IMR-90 (cell line): ENCODE results near the gene HAVCR2. TPM values are rescaled to one million over a fixed set of nuclear protein-coding genes. Genes with fewer than 3 reads are reported as not detected.

Experiments
- ATAC-seq: fragments of 200-7000 bp; cut with Tn5 transposase; 2 replicates; pipeline ENCODE4 v1.9.1; 2020; ENCODE audit warnings: low read depth, mild to moderate bottlenecking, moderate library complexity
- BruUV-seq: library from RNA; stranded (reverse); fragments of 400-500 nt; replicated peaks from 2 replicates; lab custom pipeline; 2021; lab: Mats Ljungman, UMichigan
- CTCF ChIA-PET: fragments of 300-600 bp; formaldehyde crosslinking; extraction: SDS; loops from one replicate; lab custom pipeline; 2021; ENCODE audit warnings: antibody characterized with exemption; lab: Yijun Ruan, JAX
- POLR2A ChIA-PET: fragments of 300-600 bp; sonication (Branson Sonifier 250); formaldehyde crosslinking; loops from one replicate; lab custom pipeline; 2022; ENCODE audit warnings: antibody characterized with exemption; ENCODE audit not compliant: unreplicated experiment; lab: Charles Lee
- DNase-seq: peaks from one replicate; pipeline ENCODE4 v3.0.0; 2013
- H2AFZ ChIP-seq: replicated peaks from 2 replicates; pipeline ENCODE3; 2013; ENCODE audit warnings: low read length, mild to moderate bottlenecking; ENCODE audit not compliant: poor library complexity
- H2AK5ac ChIP-seq: 2 replicates; pipeline ENCODE4 v1.6.1; 2013; ENCODE audit warnings: low read depth, low read length, inconsistent platforms
- H2AK9ac ChIP-seq: replicated peaks from 2 replicates; pipeline ENCODE3; 2013; ENCODE audit warnings: mild to moderate bottlenecking, low read depth, low read length, moderate library complexity; ENCODE audit not compliant: poor library complexity
- H2BK120ac ChIP-seq: 2 replicates; pipeline ENCODE4 v1.6.1; 2013; ENCODE audit warnings: low read depth, low read length, inconsistent platforms
- H2BK15ac ChIP-seq: 3 replicates; pipeline ENCODE4 v1.6.1; 2013; ENCODE audit warnings: low read depth, low read length, inconsistent platforms
- H2BK20ac ChIP-seq: 2 replicates; pipeline ENCODE4 v1.6.1; 2013; ENCODE audit warnings: low read depth, mild to moderate bottlenecking, inconsistent platforms, low read length, moderate library complexity
- H2BK5ac ChIP-seq: 2 replicates; pipeline ENCODE4 v1.6.1; 2013; ENCODE audit warnings: mild to moderate bottlenecking, low read depth, low read length, inconsistent platforms; ENCODE audit not compliant: poor library complexity, severe bottlenecking
- H3K14ac ChIP-seq: replicated peaks from 2 replicates; pipeline ENCODE4 v1.6.1; 2013; ENCODE audit warnings: low read depth, low read length, inconsistent platforms
- H3K18ac ChIP-seq: 2 replicates; pipeline ENCODE4 v1.6.1; 2013; ENCODE audit warnings: low read depth, low read length, control low read depth
- H3K23ac ChIP-seq: 2 replicates; pipeline ENCODE4 v1.6.1; 2013; ENCODE audit warnings: low read depth, low read length, inconsistent platforms
- H3K27ac ChIP-seq: 2 replicates; pipeline ENCODE4 v1.5.1; 2013; ENCODE audit warnings: mild to moderate bottlenecking, control low read depth, low read length; ENCODE audit not compliant: insufficient read depth
- H3K27me3 ChIP-seq: 2 replicates; pipeline ENCODE4 v1.6.1; 2013; ENCODE audit warnings: low read length; ENCODE audit not compliant: control insufficient read depth, insufficient read depth
- H3K36me3 ChIP-seq: 2 replicates; pipeline ENCODE4 v1.6.1; 2013; ENCODE audit warnings: low read length, mixed read lengths; ENCODE audit not compliant: control insufficient read depth, insufficient read depth
- H3K4ac ChIP-seq: 2 replicates; pipeline ENCODE4 v1.6.1; 2013; ENCODE audit warnings: low read depth, low read length, inconsistent platforms
- H3K4me1 ChIP-seq: 2 replicates; pipeline ENCODE4 v1.6.1; 2013; ENCODE audit warnings: low read length, mixed read lengths; ENCODE audit not compliant: control insufficient read depth, insufficient read depth
- H3K4me2 ChIP-seq: 2 replicates; pipeline ENCODE4 v1.6.1; 2013; ENCODE audit warnings: low read depth, mild to moderate bottlenecking, control low read depth, low read length, moderate library complexity
- H3K4me3 ChIP-seq: 2 replicates; pipeline ENCODE4 v1.5.1; 2013; ENCODE audit warnings: low read depth, mild to moderate bottlenecking, control low read depth, low read length, moderate library complexity; ENCODE audit not compliant: insufficient read depth
- H3K56ac ChIP-seq: 2 replicates; pipeline ENCODE4 v1.6.1; 2013; ENCODE audit warnings: low read length, inconsistent platforms; ENCODE audit not compliant: insufficient read depth; ENCODE audit errors: extremely low read depth
- H3K79me1 ChIP-seq, 2 experiments: 2 replicates each; pipeline ENCODE4 v1.6.1; 2013; ENCODE audit warnings: low read length in 2 of 2, inconsistent platforms in 1 of 2, low read depth in 1 of 2
- H3K9ac ChIP-seq: 2 replicates; pipeline ENCODE4 v1.6.1; 2013; ENCODE audit warnings: low read depth, low read length, control low read depth
- H3K9me1 ChIP-seq: 2 replicates; pipeline ENCODE4 v1.6.1; 2013; ENCODE audit warnings: low read length, inconsistent platforms; ENCODE audit not compliant: insufficient read depth
- H3K9me3 ChIP-seq: 2 replicates; pipeline ENCODE4 v1.6.1; 2013; ENCODE audit warnings: low read length; ENCODE audit not compliant: control insufficient read depth, insufficient read depth
- H4K20me1 ChIP-seq: 2 replicates; pipeline ENCODE4 v1.6.1; 2013; ENCODE audit warnings: low read length, inconsistent platforms; ENCODE audit not compliant: insufficient read depth
- H4K5ac ChIP-seq: 2 replicates; pipeline ENCODE4 v1.6.1; 2013; ENCODE audit warnings: mild to moderate bottlenecking, low read depth, low read length, control low read depth
- H4K8ac ChIP-seq, 2 experiments: 2 replicates each; pipeline ENCODE4 v1.6.1; 2013; ENCODE audit warnings: low read depth in 2 of 2, low read length in 2 of 2, control low read depth in 1 of 2, inconsistent platforms in 1 of 2
- H4K91ac ChIP-seq: 2 replicates; pipeline ENCODE4 v1.6.1; 2013; ENCODE audit warnings: low read depth, low read length, inconsistent platforms; ENCODE audit not compliant: insufficient read depth
- BHLHE40 ChIP-seq: fragments of 150-350 bp; IDR thresholded peaks from 2 replicates; pipeline ENCODE4 v1.6.1; 2016; ENCODE audit warnings: mild to moderate bottlenecking, low read depth, low read length
- CEBPB ChIP-seq: IDR thresholded peaks from 2 replicates; pipeline ENCODE4 v1.6.1; 2012; ENCODE audit warnings: low read depth, low read length, improper control_type of control experiment
- CHD1 ChIP-seq: IDR thresholded peaks from 2 replicates; pipeline ENCODE4 v1.6.1; 2012; ENCODE audit warnings: low read depth, low read length, improper control_type of control experiment
- MAFK ChIP-seq: IDR thresholded peaks from 2 replicates; pipeline ENCODE4 v1.6.1; 2012; ENCODE audit warnings: low read depth, low read length, improper control_type of control experiment
- MAZ ChIP-seq: IDR thresholded peaks from 2 replicates; pipeline ENCODE4 v1.6.1; 2012; ENCODE audit warnings: low read depth, mild to moderate bottlenecking, low read length, improper control_type of control experiment, moderate library complexity, borderline replicate concordance
- MXI1 ChIP-seq: IDR thresholded peaks from 2 replicates; pipeline ENCODE4 v1.6.1; 2012; ENCODE audit warnings: low read depth, mild to moderate bottlenecking, low read length, moderate library complexity, borderline replicate concordance
- NFE2L2 ChIP-seq: fragments of 150-350 bp; IDR thresholded peaks from 2 replicates; pipeline ENCODE4 v1.6.1; 2016; ENCODE audit warnings: low read depth, mild to moderate bottlenecking, low read length
- POLR2A ChIP-seq: IDR thresholded peaks from 2 replicates; pipeline ENCODE4 v1.6.1; 2012; ENCODE audit warnings: mild to moderate bottlenecking, low read depth, low read length
- RAD21 ChIP-seq: IDR thresholded peaks from 2 replicates; pipeline ENCODE4 v1.6.1; 2012; ENCODE audit warnings: low read length, improper control_type of control experiment
- RCOR1 ChIP-seq: IDR thresholded peaks from 2 replicates; pipeline ENCODE4 v1.6.1; 2012; ENCODE audit warnings: mild to moderate bottlenecking, low read length, improper control_type of control experiment; ENCODE audit not compliant: insufficient replicate concordance
- RFX5 ChIP-seq: IDR thresholded peaks from 2 replicates; pipeline ENCODE4 v1.8.0; 2012; ENCODE audit warnings: low read depth, mild to moderate bottlenecking, low read length, moderate library complexity
- SMC3 ChIP-seq: fragments of 150-350 bp; IDR thresholded peaks from 2 replicates; pipeline ENCODE4 v1.6.1; 2016; ENCODE audit warnings: low read depth, mild to moderate bottlenecking, antibody characterized with exemption, low read length, moderate library complexity
- WGBS, 2 experiments: methylation state at CpG; one replicate each; pipeline versions ENCODE4 v1.1.5 to v1.1.7; 2013; ENCODE audit warnings: missing lambda C conversion rate in 2 of 2; ENCODE audit not compliant: insufficient read length in 1 of 2; ENCODE audit errors: extremely low coverage in 2 of 2; 5-methylcytosine and 5-hydroxymethylcytosine counted together
- dilution Hi-C: fragments of 300-500 bp; cut with HindIII; formaldehyde crosslinking; loops from one replicate; pipeline ENCODE4 v1.14.3; 2018; ENCODE audit warnings: low sequenced_read_pairs; ENCODE audit not compliant: unreplicated experiment
- in situ Hi-C: fragments of 300-500 bp; cut with MboI; formaldehyde crosslinking; loops from 3 replicates; pipeline ENCODE4 v1.14.3; 2019; ENCODE audit warnings: low sequenced_read_pairs, inconsistent platforms, mixed read lengths
- intact Hi-C: fragments of 100-400 bp; cut with micrococcal nuclease; formaldehyde crosslinking; loops from 2 replicates; pipeline ENCODE4 v1.10.0; 2022
- polyA plus RNA-seq, 3 experiments: library from polyadenylated mRNA; depleted of rRNA; stranded (reverse); fragments of >200 nt; gene quantifications; 2 replicates each; pipeline ENCODE4 v1.2.3, GENCODE V29; 2012; ENCODE audit warnings: low replicate concordance in 1 of 3
- total RNA-seq: library from RNA; depleted of rRNA; stranded (reverse); fragments of >200 nt; gene quantifications from 2 replicates; pipeline ENCODE4 v1.2.3, GENCODE V29; 2012
- TF ChIP-seq, protein P1 (sequence below): fragments of 150-350 bp; IDR thresholded peaks from 2 replicates; pipeline ENCODE4 v1.6.1; 2017; ENCODE audit warnings: mild to moderate bottlenecking, antibody characterized with exemption, low read length, low read depth
- TF ChIP-seq, protein P2 (sequence below): conservative IDR thresholded peaks from 2 replicates; pipeline ENCODE4 v1.5.1; 2012; ENCODE audit warnings: mild to moderate bottlenecking, low read depth, low read length, improper control_type of control experiment
- TF ChIP-seq, protein P3 (sequence below): fragments of 150-350 bp; IDR thresholded peaks from 2 replicates; pipeline ENCODE4 v1.6.1; 2016; ENCODE audit warnings: low read depth, mild to moderate bottlenecking, low read length, moderate library complexity, borderline replicate concordance

The HAVCR2 gene
- total and polyA plus RNA-seq, 2 of the 4 experiments (the other 2 are of a cell fraction) = under 0.01 to 0.07 TPM

DNA sequence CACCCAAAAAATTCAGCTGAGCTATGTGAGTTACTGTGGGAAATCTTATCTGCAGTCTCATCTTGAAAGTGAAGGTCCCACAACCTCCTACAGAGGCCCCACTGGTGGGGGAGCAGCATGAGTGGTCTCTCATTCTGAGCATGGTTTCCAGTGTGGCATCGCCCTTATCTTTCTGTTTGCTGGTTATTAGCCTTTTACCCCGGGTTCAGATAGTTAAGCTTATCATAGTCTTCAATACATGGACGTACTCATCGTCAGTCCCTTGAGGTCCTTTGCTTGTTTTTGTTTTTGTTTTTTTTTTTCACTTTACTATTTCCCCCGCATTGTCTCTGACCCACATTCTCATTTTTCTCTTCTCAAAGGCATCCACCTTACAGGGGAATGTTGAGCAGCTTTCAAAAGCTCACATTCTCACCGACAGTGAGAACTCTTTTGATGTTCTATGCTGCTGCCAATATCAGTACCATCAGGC lies 7.7 kb upstream of the HAVCR2 start:
- ChIA-PET CTCF (interaction anchor here (0.7 to 1.9 kb wide), 2 partner anchors 27 to 43 kb away, joined by 5 read pairs; partner anchors contain the start of gene MED7), POLR2A (no interaction called here)
- Histone ChIP-seq H3K4ac (no peak overlapping the region), H3K9me3 (peaks cover 5% of the 10 kb centered on the region; the same call in 1 of the 2 replicates), H2AK5ac (no peak overlapping the region), H3K9ac (no peak overlapping the region), H4K8ac (no peak overlapping the region), H3K4me1 (peaks cover 2% of the 10 kb centered on the region; the same call in 1 of the 2 replicates), H3K36me3 (no peaks in the 10 kb centered on the region), H3K4me2 (no peak overlapping the region), H4K5ac (no peak overlapping the region), H3K9me1 (no peaks in the 10 kb centered on the region), H2BK15ac (no peak overlapping the region), H2BK5ac (no peak overlapping the region), H3K4me3 (no peak overlapping the region), H3K56ac (no peak overlapping the region), H2AFZ (no peak overlapping the region), H2BK20ac (no peak overlapping the region), H3K27ac (no peak overlapping the region), H3K18ac (no peak overlapping the region), H3K27me3 (no peaks in the 10 kb centered on the region), H2AK9ac (no peak overlapping the region), H3K79me1 (no peaks in the 10 kb centered on the region), H2BK120ac (no peak overlapping the region), H3K14ac (no peak overlapping the region), H4K91ac (no peak overlapping the region), H3K23ac (no peak overlapping the region), H4K20me1 (no peaks in the 10 kb centered on the region)
- dilution Hi-C loops = no loop called here
- intact Hi-C loops = no loop called here
- no peak for TF ChIP-seq MAFK
- TF ChIP-seq MAZ = no peak
- no peak for TF ChIP-seq POLR2A
- TF ChIP-seq, protein P1, sequence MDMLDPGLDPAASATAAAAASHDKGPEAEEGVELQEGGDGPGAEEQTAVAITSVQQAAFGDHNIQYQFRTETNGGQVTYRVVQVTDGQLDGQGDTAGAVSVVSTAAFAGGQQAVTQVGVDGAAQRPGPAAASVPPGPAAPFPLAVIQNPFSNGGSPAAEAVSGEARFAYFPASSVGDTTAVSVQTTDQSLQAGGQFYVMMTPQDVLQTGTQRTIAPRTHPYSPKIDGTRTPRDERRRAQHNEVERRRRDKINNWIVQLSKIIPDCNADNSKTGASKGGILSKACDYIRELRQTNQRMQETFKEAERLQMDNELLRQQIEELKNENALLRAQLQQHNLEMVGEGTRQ = no peak
- TF ChIP-seq, protein P2, sequence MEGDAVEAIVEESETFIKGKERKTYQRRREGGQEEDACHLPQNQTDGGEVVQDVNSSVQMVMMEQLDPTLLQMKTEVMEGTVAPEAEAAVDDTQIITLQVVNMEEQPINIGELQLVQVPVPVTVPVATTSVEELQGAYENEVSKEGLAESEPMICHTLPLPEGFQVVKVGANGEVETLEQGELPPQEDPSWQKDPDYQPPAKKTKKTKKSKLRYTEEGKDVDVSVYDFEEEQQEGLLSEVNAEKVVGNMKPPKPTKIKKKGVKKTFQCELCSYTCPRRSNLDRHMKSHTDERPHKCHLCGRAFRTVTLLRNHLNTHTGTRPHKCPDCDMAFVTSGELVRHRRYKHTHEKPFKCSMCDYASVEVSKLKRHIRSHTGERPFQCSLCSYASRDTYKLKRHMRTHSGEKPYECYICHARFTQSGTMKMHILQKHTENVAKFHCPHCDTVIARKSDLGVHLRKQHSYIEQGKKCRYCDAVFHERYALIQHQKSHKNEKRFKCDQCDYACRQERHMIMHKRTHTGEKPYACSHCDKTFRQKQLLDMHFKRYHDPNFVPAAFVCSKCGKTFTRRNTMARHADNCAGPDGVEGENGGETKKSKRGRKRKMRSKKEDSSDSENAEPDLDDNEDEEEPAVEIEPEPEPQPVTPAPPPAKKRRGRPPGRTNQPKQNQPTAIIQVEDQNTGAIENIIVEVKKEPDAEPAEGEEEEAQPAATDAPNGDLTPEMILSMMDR = no peak
- no peak for TF ChIP-seq RFX5
- TF ChIP-seq RAD21 = no peak
- TF ChIP-seq, protein P3, sequence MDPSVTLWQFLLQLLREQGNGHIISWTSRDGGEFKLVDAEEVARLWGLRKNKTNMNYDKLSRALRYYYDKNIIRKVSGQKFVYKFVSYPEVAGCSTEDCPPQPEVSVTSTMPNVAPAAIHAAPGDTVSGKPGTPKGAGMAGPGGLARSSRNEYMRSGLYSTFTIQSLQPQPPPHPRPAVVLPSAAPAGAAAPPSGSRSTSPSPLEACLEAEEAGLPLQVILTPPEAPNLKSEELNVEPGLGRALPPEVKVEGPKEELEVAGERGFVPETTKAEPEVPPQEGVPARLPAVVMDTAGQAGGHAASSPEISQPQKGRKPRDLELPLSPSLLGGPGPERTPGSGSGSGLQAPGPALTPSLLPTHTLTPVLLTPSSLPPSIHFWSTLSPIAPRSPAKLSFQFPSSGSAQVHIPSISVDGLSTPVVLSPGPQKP = no peak
- TF ChIP-seq CHD1 = no peak
- no peak for TF ChIP-seq RCOR1
- no peak for TF ChIP-seq CEBPB
- no peak for TF ChIP-seq NFE2L2
- no peak for TF ChIP-seq MXI1
- no peak for TF ChIP-seq SMC3
- no peak for TF ChIP-seq BHLHE40
- in situ Hi-C loops = no loop called here
- ATAC-seq = no peak
- WGBS, 2 experiments = no CpG with 5 or more reads among the region's 6 CpGs
- BruUV-seq = no TSS peak
- no peak for DNase-seq
